CD4-positive, alpha-beta T cell (primary cell): ENCODE data around the gene DPYSL4. TPM values are rescaled to one million over a fixed set of nuclear protein-coding genes. Genes with fewer than 3 reads are reported as not detected.

ENCODE experiments used
- ATAC-seq: fragments of 200-7000 bp; cut with Tn5 transposase; one replicate; pipeline ENCODE4 v1.10.0; 2022; ENCODE audit warnings: mild to moderate bottlenecking; ENCODE audit not compliant: poor library complexity
- CTCF ChIA-PET: fragments of 350-600 bp; sonication (Branson Sonifier 250); formaldehyde crosslinking; loops from one replicate; lab custom pipeline; 2021; ENCODE audit warnings: antibody characterized with exemption, inconsistent platforms; lab: Charles Lee
- POLR2A ChIA-PET: fragments of 350-600 bp; sonication (Branson Sonifier 250); formaldehyde crosslinking; loops from one replicate; lab custom pipeline; 2021; ENCODE audit warnings: antibody characterized with exemption, inconsistent platforms; lab: Charles Lee
- DNase-seq, 14 experiments: peaks; one replicate each; pipeline ENCODE4 v3.0.0-alpha.2; 2013 to 2020; ENCODE audit warnings: mixed read lengths in 2 of 14
- H3K27ac ChIP-seq, 2 donors: one replicate each; pipeline versions ENCODE4 v1.5.1 to v1.7.0; 2013; ENCODE audit warnings: low read length in 2 of 2, low read depth in 1 of 2, mild to moderate bottlenecking in 1 of 2
- H3K27me3 ChIP-seq, 2 experiments: 1 replicate in 1 of 2; 2 replicates in 1 of 2; pipeline versions ENCODE4 v1.6.1 to v1.7.0; 2013; ENCODE audit warnings: low read length in 2 of 2, control low read depth in 1 of 2, mild to moderate bottlenecking in 1 of 2, moderate library complexity in 1 of 2; ENCODE audit not compliant: insufficient read depth in 2 of 2, control insufficient read depth in 1 of 2
- H3K36me3 ChIP-seq: one replicate; pipeline ENCODE4 v1.6.1; 2013; ENCODE audit warnings: low read length, control low read depth; ENCODE audit not compliant: insufficient read depth
- H3K4me1 ChIP-seq: one replicate; pipeline ENCODE4 v1.6.1; 2013; ENCODE audit warnings: low read length, control low read depth; ENCODE audit not compliant: insufficient read depth
- H3K4me3 ChIP-seq: one replicate; pipeline ENCODE4 v1.5.1; 2013; ENCODE audit warnings: mild to moderate bottlenecking, low read length, moderate library complexity
- H3K9me3 ChIP-seq, 2 experiments: 1 replicate in 1 of 2; 2 replicates in 1 of 2; pipeline versions ENCODE4 v1.6.1 to v1.7.0; 2013; ENCODE audit warnings: low read length in 2 of 2, mild to moderate bottlenecking in 2 of 2, control low read depth in 1 of 2, moderate library complexity in 1 of 2; ENCODE audit not compliant: control insufficient read depth in 1 of 2, insufficient read depth in 1 of 2
- H3K27ac Mint-ChIP-seq: one replicate; pipeline ENCODE4 v1.8.0; 2020; ENCODE audit warnings: mixed read lengths
- H3K27me3 Mint-ChIP-seq: one replicate; pipeline ENCODE4 v1.8.0; 2021; ENCODE audit warnings: mixed read lengths
- H3K36me3 Mint-ChIP-seq: one replicate; pipeline ENCODE4 v1.8.0; 2021; ENCODE audit warnings: low read depth, mixed read lengths
- H3K4me1 Mint-ChIP-seq: one replicate; pipeline ENCODE4 v1.8.0; 2021; ENCODE audit warnings: low read depth, mixed read lengths
- H3K4me3 Mint-ChIP-seq: one replicate; pipeline ENCODE4 v1.8.0; 2020; ENCODE audit warnings: mild to moderate bottlenecking, mixed read lengths
- H3K9me3 Mint-ChIP-seq: one replicate; pipeline ENCODE4 v1.8.0; 2020; ENCODE audit warnings: mixed read lengths
- intact Hi-C, 2 experiments: fragments of 100-400 bp; cut with DNase I in 1 of 2; cut with micrococcal nuclease in 1 of 2; formaldehyde crosslinking; loops; one replicate each; pipeline versions ENCODE4 v1.15.1 to v1.9.0; 2023 to 2025; cut with DNase I, micrococcal nuclease
- total RNA-seq, 174 experiments: library from RNA in 2 of 174; stranded (reverse) in 2 of 174; gene quantifications; one replicate each; pipeline ENCODE4 v1.2.3 and lab custom pipeline; 2021 to 2026
- TF ChIP-seq, protein P1 (sequence below): fragments of 200-600 bp; IDR thresholded peaks from one replicate; pipeline ENCODE4 v1.8.0; 2022; ENCODE audit warnings: antibody characterized with exemption, mild to moderate bottlenecking

DPYSL4 gene
- total RNA-seq, 2 experiments from 2014 or later, result 0.64 to 0.96 TPM

DNA sequence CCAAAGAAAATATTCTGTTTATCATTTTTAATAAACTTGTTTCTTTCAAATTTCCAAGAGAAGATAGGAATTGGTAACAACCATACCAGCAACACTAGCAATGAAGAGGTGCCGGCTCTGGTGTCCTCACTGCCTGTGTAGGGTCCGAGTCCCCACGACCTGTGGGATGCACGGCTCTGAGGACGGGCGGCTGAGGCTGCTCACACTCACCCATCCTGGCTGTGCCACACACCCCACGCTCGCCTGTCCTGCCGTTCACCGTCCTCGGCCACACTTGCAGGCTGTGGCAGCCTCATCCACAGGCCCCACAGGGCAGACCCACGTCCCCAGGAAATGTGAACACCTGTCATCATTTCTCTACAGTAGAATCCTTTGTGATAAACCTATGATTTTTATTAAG, 48.2 kb upstream of the DPYSL4 start:
- no peaks in the 10 kb centered on the region for H3K36me3 ChIP-seq
- H3K4me1 ChIP-seq, result peaks cover 12% of the 10 kb centered on the region
- peaks cover 14% of the 10 kb centered on the region for H3K27me3 Mint-ChIP-seq
- ChIA-PET POLR2A (no interaction called here), CTCF (no interaction called here)
- DNase-seq, result peak in 2 of 14 experiments; percentile 3 to 27
- no peak for ATAC-seq
- no peaks in the 10 kb centered on the region for H3K4me1 Mint-ChIP-seq
- TF ChIP-seq, protein P1, sequence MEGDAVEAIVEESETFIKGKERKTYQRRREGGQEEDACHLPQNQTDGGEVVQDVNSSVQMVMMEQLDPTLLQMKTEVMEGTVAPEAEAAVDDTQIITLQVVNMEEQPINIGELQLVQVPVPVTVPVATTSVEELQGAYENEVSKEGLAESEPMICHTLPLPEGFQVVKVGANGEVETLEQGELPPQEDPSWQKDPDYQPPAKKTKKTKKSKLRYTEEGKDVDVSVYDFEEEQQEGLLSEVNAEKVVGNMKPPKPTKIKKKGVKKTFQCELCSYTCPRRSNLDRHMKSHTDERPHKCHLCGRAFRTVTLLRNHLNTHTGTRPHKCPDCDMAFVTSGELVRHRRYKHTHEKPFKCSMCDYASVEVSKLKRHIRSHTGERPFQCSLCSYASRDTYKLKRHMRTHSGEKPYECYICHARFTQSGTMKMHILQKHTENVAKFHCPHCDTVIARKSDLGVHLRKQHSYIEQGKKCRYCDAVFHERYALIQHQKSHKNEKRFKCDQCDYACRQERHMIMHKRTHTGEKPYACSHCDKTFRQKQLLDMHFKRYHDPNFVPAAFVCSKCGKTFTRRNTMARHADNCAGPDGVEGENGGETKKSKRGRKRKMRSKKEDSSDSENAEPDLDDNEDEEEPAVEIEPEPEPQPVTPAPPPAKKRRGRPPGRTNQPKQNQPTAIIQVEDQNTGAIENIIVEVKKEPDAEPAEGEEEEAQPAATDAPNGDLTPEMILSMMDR, result no peak
- no peaks in the 10 kb centered on the region for H3K36me3 Mint-ChIP-seq
- H3K4me3 ChIP-seq, result no peak overlapping the region
- H3K27ac Mint-ChIP-seq, result no peak overlapping the region
- no peak overlapping the region for H3K27ac ChIP-seq
- peaks cover 5 to 10% of the 10 kb centered on the region in 2 experiments for H3K27me3 ChIP-seq
- no peaks in the 10 kb centered on the region for H3K9me3 ChIP-seq
- intact Hi-C loops, result no loop called here
- H3K4me3 Mint-ChIP-seq, result no peak overlapping the region
- no peaks in the 10 kb centered on the region for H3K9me3 Mint-ChIP-seq

DNA sequence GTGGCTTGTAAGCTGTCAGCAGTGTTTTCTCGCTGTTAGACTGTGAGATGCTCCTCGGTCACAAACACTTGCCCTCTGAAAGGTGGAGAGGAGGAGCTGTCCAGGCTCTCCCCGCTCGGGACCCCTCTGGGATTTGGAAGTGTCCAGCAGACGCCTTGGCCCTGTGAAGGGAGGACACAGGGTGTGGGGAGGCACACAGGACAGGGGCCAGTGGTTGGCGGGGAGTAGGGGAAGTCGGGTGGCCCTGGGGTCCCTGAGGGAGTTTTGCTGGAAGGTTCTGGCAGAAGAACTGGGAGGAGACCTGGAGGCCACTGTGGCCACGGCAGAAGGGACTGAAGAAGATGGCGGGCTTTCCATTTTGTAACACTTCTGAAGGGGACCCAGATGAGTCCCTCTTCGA, 47.2 kb upstream of the DPYSL4 start:
- Histone ChIP-seq H3K36me3 (no peaks in the 10 kb centered on the region), H3K27me3 (peaks cover 3 to 8% of the 10 kb centered on the region in 2 experiments), H3K4me3 (no peak overlapping the region), H3K27ac (no peak overlapping the region), H3K9me3 (no peaks in the 10 kb centered on the region), H3K4me1 (peaks cover 12% of the 10 kb centered on the region)
- Mint-ChIP-seq H3K27ac (no peak overlapping the region), H3K9me3 (no peaks in the 10 kb centered on the region), H3K36me3 (no peaks in the 10 kb centered on the region), H3K27me3 (peaks cover 6% of the 10 kb centered on the region), H3K4me3 (no peak overlapping the region), H3K4me1 (no peaks in the 10 kb centered on the region)
- DNase-seq, result peak in 1 of 14 experiments; percentile 1
- ChIA-PET CTCF (no interaction called here), POLR2A (no interaction called here)
- TF ChIP-seq, protein P1, result no peak
- no peak for ATAC-seq
- intact Hi-C loops, result no loop called here

DNA sequence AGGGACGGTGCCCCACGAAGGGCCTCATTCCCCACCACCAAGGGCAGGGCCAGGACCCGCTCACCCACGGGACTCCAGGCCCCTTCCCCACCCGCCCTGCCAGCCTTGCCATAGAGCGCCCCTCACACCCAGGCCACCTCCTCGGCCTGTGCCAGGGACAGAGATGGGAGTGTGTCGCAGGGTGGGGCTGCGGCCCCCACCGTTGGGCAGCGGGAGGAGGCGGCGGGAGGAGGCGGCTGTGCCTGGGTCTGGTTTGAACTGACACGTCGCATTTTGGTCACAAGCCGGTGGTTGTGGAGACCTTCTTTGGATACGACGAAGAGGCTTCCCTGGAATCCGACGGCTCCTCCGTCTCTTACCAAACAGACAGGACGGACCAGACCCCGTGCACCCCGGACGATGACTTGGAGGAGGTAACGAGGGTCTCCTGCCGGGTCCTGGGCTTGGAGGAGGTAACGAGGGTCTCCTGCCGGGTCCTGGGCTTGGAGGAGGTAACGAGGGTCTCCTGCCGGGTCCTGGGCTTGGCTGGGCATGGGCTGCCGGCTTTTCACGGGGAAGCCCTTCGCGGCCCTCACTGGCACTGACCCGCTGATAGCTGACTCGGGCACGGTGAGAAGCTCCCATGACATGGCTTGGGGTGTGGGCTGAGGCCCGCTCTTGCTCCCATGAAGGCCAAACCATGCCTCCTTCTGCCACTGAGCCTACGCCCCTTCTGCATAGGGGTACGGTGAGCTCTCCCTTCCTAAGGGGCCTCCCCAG, 46.4 kb upstream of the DPYSL4 start:
- ATAC-seq, result no peak
- Histone ChIP-seq H3K36me3 (no peaks in the 10 kb centered on the region), H3K4me1 (peaks cover 12% of the 10 kb centered on the region), H3K27ac (no peak overlapping the region), H3K27me3 (peaks cover 3 to 7% of the 10 kb centered on the region in 2 experiments), H3K4me3 (no peak overlapping the region), H3K9me3 (no peaks in the 10 kb centered on the region)
- CTCF ChIA-PET, result no interaction called here
- POLR2A ChIA-PET, result no interaction called here
- Mint-ChIP-seq H3K27ac (no peak overlapping the region), H3K36me3 (no peaks in the 10 kb centered on the region), H3K27me3 (peaks cover 6% of the 10 kb centered on the region), H3K4me3 (no peak overlapping the region), H3K9me3 (no peaks in the 10 kb centered on the region), H3K4me1 (no peaks in the 10 kb centered on the region)
- TF ChIP-seq, protein P1, result no peak
- intact Hi-C loops, result no loop called here
- DNase-seq, result no peak
